GM21526 (cell line): Measurements from ENCODE around the gene ZNF335.
"Not testable (repeated sequence)": the region's sequence is repeated elsewhere in the genome, so short reads cannot be mapped to it uniquely, and the experiment has no call there.

Experiments
- ATAC-seq: cut with Tn5 transposase; IDR thresholded peaks from one replicate; pipeline ENCODE4 v1.9.1; 2021; ENCODE audit warnings: moderate library complexity; ENCODE audit not compliant: unreplicated experiment, low FRiP score

ZNF335 gene

GRCh38 chr20:46001498-46001897, 29.5 kb upstream of the ZNF335 start:
- no peak for ATAC-seq

DNA sequence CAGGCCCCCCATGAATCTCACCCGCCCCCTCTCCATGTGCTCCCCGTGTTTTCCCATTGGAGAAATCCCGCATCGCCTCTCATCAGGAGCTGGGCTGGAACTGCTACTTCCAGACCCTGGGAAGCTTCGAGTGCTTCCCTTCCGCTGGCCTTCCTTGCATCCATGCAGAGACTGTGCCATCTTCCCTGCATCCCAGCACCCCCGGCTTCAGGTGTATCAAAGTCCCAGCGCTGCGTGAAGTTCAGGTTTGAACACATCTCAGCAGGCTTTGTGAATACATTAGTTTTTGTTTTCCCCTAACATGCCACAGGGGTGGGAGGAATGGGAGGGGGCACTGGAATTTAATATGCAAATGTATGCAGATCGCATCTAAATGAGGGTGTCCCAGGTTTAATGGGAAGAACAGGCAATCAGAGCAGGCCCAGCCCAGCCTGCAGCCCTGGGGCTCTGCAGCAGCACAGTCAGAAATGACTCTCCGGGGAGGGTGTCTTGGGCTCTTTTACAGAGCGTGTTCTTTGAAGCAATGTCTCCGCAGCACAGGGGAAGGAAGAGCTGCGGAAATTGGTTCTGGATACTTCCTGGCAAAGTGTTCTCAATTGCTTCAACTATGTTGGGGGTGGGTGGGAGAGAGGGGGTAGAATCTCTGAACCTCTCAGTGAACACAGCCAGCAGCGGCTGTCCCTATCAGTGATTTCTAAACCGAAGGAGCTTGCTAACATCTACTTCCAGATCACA, 28.4 kb upstream of the ZNF335 start:
- no peak for ATAC-seq

GRCh38 chr20:45999557-46000261, 27.7 kb upstream of the ZNF335 start:
- ATAC-seq = no peak

- no peak for ATAC-seq
Observed at GRCh38 chr20:45998761-45999160, 26.8 kb upstream of the ZNF335 start.

DNA sequence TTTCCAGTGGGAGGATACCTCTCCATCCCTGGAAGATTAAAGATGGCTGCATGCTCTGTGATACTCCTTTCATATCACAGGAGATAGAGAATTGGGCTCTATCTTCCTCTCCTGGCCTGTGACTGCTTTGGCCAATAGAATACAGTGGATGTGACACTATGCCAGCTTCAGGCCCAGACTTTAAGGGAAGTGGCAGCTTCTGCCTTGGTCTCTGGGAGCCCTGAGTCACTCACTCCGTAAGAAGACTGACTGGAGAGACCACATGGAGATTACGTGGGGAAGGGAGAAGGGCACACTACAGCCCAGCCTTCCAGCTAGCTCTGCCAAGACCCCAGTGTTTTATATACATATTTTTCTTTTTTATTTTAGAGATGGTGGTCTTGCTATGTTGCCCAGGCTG, 26.3 kb upstream of the ZNF335 start:
- ATAC-seq = no peak

- no peak for ATAC-seq
Observed at GRCh38 chr20:45997187-45997586, 25.2 kb upstream of the ZNF335 start.

- ATAC-seq = not testable (repeated sequence)
Observed at GRCh38 chr20:45995495-45996097, 23.6 kb upstream of the ZNF335 start.

DNA sequence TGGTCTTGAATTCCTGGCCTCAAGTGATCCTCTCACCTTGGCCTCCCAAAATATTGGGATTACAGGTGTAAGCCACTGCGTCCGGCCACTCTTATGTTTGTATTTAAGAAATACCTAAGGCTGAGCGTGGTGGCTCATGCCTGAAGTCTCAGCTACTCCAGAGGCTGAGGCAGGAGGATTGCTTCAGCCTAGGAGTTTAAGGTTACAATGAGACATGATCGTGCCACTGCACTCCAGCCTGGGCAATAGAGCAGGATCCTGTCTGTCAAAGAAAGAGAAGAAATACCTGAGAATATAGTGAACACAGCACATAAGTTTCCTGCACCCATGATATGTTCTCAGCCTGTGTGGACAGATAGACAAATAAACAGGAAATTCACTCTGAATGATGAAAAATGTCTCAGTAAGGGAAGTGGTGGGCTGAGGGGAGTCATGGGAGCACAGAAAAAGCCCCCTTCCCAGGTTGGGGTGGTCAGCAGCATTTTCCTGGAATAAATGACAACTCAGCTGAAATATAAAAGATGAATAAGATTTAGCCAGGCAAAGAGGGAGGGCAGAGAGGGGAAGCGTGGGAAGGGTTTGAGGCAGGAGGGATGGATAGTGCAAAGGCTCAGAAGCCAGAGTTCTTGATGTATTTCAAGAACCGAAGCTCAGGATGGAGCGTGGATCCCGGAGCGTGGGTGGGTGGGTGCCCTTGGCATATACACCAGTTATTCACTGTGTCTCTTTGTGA, 22.9 kb upstream of the ZNF335 start:
- ATAC-seq = no peak

DNA sequence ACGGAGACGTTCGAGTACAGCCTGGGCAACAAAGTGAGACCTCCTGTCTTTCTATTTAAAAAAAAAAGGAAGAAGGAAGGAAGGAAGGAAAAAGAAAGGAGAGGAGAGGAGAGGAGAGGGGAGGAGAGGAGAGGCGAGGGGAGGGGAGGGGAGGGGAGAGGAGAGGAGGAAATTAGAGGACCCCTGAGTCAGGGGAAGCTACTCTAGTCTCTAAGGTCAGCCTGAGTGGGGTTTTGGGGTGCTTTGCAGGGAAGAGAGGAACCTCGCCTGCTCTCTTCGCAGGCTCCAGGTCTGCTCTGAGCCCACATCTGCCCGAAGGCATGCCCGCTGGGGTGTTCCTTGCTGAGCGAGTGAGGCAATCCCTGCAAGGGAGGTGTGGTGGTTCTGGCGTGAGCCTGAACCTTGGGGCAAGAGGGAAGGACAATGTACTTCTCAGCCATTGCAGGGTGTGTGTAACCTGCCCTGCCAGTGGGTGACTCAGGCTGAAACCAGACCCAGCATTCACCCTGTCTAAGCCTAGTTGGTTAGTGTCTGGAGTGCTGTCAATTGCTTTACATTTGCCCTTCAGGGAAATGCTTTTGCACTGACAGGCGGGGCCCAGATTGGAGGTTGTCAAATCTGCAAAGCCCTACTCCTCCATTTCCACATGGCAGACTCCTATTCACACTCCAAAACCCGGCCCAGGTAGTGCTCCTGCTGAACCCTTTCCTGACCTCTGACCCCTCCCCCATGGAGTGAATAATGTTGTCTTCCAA, 21.4 kb upstream of the ZNF335 start:
- no peak for ATAC-seq

GRCh38 chr20:45991616-45992015, 19.6 kb upstream of the ZNF335 start:
- ATAC-seq = no peak

DNA sequence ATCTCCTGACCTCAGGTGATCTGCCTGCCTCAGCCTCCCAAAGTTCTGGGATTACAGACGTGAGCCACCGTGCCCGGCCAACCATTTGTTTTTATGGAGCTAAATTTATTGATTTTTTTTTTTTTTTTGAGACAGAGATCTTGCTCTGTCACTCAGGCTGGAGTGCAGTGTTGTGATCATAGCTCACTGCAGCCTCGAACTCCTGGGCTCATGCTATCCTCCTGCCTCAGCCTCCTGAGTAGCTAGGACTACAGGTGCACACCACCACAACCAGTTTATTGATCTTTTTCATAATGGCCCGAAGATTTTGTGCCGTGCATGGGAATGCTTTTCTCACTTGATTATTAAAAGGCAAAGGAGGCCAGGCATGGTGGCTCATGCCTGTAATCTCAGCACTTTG, 16.8 kb upstream of the ZNF335 start:
- ATAC-seq = not testable (repeated sequence)

DNA sequence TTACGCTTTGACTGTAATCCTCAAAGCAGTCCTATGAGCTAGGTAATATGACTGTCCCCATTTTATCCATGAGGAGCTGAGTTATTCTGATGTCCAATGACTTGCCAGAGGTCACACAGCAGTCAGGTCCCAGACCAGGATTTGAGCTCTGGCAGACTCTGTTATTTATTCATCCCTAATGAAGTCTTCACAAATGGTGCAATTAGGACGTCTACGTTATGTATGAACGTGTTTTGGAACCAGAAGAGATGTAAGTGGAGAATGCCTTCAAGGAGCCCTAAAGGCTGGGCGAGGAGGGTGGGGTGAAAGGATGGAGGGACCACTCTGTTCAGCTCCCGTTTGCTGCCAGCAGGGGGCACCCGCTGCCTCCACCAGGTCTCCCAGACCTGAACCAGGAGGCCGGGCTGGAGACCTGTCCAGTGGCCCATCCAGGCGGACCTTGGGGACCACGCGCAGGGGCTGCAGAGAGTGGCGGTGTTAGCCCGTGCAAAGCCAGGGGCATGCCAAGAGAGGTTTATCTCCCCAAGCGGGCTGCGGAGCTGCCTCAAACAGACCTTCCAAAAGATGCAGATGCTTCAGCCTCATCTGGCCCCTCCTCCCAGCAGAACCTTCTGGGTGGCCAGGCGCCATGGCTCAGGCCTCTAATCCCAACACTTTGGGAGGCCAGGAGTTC, 15.2 kb upstream of the ZNF335 start:
- no peak for ATAC-seq

- ATAC-seq = no peak
Observed at GRCh38 chr20:45985573-45985972, 13.6 kb upstream of the ZNF335 start.

DNA sequence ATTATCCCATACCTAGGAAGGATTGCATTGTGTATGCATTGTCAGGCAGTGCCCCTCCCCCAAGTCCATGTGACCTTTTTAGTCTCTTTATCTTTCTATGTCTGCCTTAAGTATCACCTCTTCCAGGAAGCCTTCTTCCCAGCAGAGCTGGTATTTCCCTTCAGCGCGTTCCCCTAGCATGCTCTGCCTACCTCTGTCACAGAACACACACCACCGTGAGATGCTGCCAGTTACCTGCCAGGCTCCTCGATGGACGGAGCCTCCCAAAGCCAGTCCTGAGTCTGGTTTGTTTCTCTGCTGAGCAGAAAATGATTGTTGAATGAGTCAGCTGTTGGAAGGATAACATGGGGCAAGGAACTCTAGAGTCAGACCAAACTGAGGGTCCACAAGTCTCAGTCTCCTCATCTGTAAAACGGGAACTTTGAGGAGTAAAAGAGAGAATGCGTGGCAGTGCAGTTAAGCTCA, 11.3 kb upstream of the ZNF335 start:
- no peak for ATAC-seq

DNA sequence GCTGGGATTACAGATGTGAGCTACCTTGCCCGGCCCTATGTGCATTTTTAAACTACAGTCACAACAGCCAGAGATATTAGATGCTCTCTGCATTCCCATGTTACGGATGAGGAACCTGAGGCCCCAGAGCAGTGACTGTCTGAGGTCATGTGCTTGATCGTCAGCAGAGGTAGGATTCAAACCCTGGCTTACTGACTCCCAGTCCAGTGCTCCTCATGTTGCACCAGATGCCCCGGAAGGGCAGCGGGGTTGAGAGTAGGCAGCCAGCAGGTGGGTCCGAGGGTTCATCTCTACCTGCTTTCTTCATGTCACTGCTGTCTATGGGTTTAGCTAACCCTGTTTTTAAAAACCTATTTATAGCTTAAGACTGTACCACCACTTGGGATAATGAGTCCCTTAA, 9.3 kb upstream of the ZNF335 start:
- no peak for ATAC-seq

DNA sequence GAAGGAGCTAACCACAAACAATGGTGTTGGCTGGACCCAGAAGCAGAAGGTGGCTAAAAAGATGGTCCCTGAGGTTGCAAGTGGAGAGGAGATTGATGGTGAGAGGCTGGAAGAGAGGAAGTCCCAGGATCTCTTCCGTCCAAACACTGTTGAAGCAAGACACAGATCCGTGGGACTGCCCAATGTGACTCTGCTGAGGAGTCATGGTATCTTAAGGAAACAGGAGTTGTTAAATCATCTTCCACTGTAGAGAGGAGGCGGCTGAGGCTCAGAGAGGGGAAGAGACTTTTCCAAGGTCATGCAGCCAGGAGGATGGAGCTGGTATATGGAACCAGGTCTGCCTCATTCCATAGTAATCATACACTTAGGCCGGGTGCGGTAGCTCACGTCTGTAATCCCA, 4.1 kb upstream of the ZNF335 start:
- ATAC-seq = no peak

- ATAC-seq = no peak
Observed at GRCh38 chr20:45975686-45976085, 3.7 kb upstream of the ZNF335 start.

DNA sequence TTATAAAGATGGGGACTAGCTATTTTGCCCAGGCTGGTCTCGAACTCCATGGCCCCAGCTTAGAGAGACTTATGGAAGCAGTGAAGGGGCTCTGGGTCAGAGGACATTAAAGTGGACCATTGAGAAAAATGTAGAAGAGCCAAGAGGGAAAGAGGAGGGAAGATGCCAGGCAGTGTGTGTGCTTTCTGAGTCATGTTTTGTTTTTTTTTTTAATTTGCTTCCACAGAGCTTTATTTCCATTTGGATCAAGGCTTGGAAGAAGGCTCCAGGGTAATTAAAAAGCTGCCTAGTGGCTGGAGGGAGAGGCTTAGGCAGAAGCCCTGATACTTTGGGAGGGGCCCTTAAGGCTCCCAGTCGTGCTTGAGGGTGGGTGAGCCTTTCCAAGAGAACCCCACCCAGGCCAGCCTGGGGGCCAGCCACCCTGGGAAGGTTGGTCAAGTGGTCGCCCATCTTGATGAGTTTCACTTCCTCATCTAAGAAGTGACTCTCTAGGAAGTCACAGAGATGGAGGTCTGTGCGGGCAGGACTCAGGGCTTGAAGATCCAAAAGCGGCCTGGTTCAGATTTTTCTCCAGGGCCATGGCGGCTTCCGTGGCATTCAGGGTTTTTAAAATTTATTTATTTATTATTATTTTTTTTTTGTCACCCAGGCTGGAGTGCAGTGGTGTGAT, 3.0 kb upstream of the ZNF335 start:
- no peak for ATAC-seq

DNA sequence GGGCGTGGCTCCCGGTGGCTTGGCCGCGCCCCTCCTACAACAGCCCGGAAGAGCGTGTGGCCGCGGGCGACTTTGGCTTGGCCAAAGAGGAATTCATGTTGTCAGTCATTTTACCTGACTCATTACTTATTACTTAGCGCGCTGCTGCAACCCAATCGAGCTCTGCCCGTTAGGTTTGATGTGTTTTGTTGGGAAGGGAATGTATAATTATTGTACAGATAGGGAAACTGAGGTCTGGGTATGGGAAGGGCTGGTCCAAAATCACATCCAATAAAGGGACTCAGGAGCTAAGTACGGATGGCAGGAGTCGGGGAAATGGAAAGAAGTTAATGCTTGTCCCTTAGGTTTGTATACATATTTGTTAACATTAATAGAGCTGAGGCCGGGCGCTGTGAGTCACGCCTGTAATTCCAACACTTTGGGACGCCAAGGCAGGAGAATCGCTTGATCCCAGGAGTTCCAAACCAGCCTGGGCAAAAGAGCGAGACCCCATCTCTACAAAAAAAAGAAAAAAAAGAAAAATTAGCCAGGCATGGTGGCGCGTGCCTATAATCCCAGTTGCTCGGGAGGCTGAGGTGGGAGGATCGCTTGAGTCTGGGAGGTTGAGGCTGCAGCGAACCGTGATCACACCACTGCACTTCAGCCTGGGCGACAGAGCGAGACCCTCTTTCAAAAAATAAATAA, 639 bp upstream of the ZNF335 start:
- no peak for ATAC-seq
